VCaP (cell line): Measurements from ENCODE around the gene CYSRT1.
A peak's percentile ranks its signal among the peaks of the same experiment; 100 is the strongest.

ENCODE experiments used
- H3K27ac ChIP-seq: fragments of 450-650 bp; 2 replicates; pipeline ENCODE4 v1.5.1; 2017
- TF ChIP-seq, protein P1 (sequence below): fragments of 450-650 bp; conservative IDR thresholded peaks from 2 replicates; pipeline ENCODE4 v1.5.1; 2017; ENCODE audit warnings: mild to moderate bottlenecking, moderate library complexity

The CYSRT1 gene

DNA sequence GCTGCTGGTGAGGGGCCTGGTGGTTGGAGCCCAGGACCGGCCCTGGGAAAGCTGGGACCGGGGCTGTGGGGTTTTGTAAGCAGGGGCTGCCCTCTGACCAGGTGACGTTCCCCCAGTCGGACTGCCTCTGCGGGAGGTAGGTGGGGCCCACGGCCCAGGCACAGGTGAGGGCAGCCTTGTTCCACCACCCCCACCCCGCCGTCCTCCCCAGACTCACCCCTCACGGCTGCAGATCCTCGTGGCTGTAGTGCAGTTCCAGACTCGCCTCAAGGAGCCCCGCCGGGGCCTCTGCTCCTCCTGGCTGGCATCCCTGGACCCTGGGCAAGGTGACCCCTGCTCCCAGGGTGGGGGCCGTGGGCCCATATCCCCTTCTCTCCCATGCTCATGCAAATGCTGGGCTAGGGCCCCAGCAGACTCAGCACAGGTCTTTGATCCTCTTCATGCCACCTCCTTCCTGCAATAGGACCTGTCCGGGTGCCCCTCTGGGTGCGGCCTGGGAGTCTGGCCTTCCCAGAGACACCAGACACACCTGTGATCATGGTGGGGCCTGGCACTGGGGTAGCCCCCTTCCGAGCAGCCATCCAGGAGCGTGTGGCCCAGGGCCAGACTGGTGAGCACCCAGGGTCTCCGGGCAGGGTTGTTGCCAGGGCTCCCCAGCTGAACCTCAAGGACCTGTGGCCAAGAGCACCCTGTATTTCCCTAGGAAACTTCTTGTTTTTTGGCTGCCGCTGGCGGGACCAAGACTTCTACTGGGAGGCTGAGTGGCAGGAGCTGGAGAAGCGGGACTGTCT lies 9.6 kb upstream of the CYSRT1 start:
- TF ChIP-seq, protein P1, sequence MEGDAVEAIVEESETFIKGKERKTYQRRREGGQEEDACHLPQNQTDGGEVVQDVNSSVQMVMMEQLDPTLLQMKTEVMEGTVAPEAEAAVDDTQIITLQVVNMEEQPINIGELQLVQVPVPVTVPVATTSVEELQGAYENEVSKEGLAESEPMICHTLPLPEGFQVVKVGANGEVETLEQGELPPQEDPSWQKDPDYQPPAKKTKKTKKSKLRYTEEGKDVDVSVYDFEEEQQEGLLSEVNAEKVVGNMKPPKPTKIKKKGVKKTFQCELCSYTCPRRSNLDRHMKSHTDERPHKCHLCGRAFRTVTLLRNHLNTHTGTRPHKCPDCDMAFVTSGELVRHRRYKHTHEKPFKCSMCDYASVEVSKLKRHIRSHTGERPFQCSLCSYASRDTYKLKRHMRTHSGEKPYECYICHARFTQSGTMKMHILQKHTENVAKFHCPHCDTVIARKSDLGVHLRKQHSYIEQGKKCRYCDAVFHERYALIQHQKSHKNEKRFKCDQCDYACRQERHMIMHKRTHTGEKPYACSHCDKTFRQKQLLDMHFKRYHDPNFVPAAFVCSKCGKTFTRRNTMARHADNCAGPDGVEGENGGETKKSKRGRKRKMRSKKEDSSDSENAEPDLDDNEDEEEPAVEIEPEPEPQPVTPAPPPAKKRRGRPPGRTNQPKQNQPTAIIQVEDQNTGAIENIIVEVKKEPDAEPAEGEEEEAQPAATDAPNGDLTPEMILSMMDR = no peak
- H3K27ac ChIP-seq = peak overlapping the region; percentile 97; the same call in 1 of the 2 replicates

DNA sequence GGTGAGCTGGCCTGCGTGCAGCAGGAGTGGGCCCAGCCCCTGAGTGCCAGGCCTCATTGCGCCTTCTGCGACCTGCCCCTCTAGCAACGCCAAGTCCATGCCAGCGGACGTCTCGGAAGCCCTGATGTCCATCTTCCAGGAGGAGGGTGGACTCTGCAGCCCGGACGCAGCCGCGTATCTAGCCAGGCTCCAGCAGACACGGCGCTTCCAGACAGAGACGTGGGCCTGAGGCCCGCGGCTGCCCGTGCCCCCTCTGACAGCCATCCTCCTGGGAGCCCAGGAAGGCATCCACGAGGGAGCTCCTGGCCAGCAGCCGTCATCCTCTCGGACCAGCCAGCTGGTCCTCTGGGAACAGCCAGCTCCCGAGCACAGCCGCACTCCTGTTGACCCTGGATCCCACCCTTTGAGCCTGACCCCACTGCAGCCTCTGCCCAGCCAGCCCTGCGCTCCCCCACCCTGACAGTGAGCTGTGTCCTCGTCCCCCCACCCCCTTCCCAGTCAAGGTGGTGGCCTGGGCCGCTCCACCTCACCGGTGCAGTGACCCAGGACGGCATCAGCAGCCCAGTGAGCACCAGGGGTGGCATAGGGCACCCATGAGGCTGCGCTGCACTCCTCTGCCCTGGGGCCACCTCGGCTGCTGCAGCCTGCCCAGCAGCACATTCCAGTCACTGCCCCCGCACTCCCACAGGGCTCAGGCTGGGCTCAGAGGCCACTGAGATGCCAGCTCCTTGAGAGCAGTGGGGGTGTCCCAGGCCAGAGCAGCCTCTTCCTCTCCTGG lies 8.6 kb upstream of the CYSRT1 start:
- H3K27ac ChIP-seq = peak overlapping the region; percentile 97
- TF ChIP-seq, protein P1 = no peak

DNA sequence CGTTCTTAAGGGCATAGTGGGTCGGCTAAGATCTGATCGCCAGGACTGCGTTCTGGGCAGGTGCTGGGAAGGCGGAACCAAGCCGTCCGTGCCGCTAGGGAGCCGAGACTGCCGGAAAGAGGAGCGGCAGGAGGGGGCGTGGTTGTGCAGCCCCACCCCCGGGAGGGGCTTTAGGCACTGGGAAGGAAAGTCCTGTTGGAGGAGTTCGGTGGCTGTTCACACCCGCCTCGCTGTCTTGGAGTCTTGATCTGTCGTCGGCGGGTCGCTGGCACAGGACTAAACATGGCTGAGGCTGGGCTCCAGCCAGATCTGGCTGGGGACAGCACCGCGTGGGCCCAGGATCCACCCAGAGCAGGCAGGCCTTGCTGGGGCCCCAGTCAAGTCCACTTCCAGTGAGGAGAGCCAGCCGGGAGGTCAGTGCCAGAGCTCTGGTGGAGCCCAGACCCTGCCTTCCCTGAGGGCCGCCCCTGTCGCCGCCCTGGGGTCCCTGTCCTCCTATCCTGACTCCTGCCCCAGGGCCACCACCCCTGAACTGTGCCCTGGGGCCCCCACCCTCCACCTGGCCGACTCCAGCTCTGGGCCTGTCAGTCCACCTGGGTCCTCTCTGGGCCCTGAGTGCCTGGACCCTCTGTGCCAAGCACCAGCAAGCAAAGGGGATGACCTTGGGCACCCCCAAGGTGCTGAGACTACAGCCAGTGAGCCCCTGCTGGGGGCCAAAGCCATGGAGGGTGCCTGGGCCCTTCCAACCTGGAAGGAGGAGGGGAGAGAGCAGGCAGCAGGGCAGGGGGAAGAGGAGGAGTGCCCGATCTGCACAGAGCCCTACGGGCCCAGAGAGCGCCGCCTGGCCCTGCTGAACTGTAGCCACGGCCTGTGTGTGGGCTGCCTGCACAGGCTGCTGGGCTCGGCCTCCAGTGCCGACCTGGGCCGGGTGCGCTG lies 7.4 kb upstream of the CYSRT1 start:
- TF ChIP-seq, protein P1 = no peak; the same call in 1 of the 2 replicates
- H3K27ac ChIP-seq = peak overlapping the region; percentile 97

- TF ChIP-seq, protein P1 = no peak
- H3K27ac ChIP-seq = peak overlapping the region; percentile 97
Measured at GRCh38 chr9:137218212-137218753, 6.7 kb upstream of the CYSRT1 start.

DNA sequence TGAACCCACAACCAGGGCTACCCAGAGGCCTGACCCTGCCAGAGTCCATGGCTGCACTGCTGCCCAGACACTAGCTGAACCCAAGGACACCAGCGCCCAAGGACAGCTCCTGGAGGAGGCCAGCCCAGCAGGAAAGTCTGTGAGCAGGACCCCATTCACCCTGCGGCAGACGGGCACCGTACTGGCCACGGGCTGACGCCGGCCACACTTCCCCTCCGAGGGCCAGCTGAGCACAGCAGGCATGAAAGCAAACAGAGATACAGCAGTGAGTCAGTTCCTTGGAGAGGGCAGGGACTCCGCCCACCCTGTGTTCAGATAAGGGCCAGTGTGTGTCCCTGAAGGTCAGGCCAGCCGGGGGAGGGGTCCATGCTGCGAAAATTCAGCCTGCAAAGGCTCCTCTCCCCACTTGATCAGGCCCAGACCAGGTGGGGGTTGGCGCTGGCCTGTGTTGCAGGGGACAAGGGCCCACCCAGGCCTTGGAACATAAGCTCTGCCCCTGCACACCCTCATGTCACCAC lies 6.2 kb upstream of the CYSRT1 start:
- H3K27ac ChIP-seq = peak overlapping the region; percentile 97
- TF ChIP-seq, protein P1 = no peak

DNA sequence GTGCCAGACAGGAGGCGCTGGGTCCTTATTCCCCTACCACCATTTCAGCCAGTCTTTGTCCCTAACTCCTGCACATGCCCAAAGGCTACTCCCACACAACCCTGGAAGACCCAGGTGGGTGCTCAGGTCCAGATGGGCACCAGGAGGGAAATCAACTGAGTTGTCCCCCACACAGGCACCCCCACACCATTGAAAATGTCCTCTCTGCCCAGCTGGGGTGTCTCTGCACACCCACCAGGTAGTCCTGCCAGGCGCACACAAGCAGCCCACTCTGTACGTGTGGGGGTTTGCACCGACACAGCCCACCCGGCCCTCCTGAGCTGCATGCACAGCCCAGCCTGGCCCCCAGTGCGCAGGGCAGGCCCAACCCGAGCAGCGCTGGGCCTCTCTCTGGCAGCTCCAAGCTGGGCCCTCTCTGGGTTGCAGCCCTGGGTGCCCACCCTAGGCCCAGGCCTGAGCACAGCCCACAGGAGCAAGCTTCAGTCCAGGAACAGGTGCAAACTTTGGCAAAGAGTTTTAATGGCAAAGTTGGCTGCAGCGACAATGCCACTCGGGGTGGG lies 5.1 kb upstream of the CYSRT1 start:
- H3K27ac ChIP-seq = peak overlapping the region; percentile 97
- TF ChIP-seq, protein P1 = no peak
